Measurements from ENCODE around the gene RBP5.

RBP5 gene

GRCh38 chr12:7144414-7145120 lies 15.9 kb upstream of the RBP5 start:
- DNase-seq = peak in 1 of 2 donors; percentile 43

GRCh38 chr12:7143564-7143963 lies 14.9 kb upstream of the RBP5 start:
- DNase-seq = no peak

- DNase-seq = no peak
Measured at GRCh38 chr12:7142809-7143465, 14.2 kb upstream of the RBP5 start.

- DNase-seq = peak; percentile 2 to 79
Measured at GRCh38 chr12:7142056-7142644, 13.5 kb upstream of the RBP5 start.

GRCh38 chr12:7141351-7142005 lies 12.8 kb upstream of the RBP5 start:
- DNase-seq = no peak

- DNase-seq = no peak
Measured at GRCh38 chr12:7139200-7139599, 10.5 kb upstream of the RBP5 start.

GRCh38 chr12:7137908-7138307 lies 9.2 kb upstream of the RBP5 start:
- DNase-seq = no peak

GRCh38 chr12:7136676-7137075 lies 8.0 kb upstream of the RBP5 start:
- no peak for DNase-seq

GRCh38 chr12:7136071-7136470 lies 7.4 kb upstream of the RBP5 start:
- no peak for DNase-seq

GRCh38 chr12:7134396-7135166 lies 5.9 kb upstream of the RBP5 start:
- DNase-seq = no peak

GRCh38 chr12:7131502-7131866 lies 2.8 kb upstream of the RBP5 start:
- no peak for DNase-seq

- no peak for DNase-seq
Measured at GRCh38 chr12:7130701-7131501, 2.2 kb upstream of the RBP5 start.

- peak; percentile 32 to 66 for DNase-seq
Measured at GRCh38 chr12:7129872-7130691, 1.4 kb upstream of the RBP5 start, which contains the start of gene CLSTN3. Gene CLSTN3, plus strand, starts transcription at chr12:7130371. Its CDS starts 278 bp downstream, at chr12:7130649.

GRCh38 chr12:7129287-7129871 lies 690 bp upstream of the RBP5 start:
- DNase-seq = no peak

- DNase-seq = no peak
Measured at GRCh38 chr12:7127916-7128626, 618 bp downstream of the RBP5 start.

- DNase-seq = no peak
Measured at GRCh38 chr12:7125632-7126227, 3.0 kb downstream of the RBP5 start.

- DNase-seq = no peak
Measured at GRCh38 chr12:7123806-7124522, 4.7 kb downstream of the RBP5 start.

GRCh38 chr12:7122811-7123769 lies 5.6 kb downstream of the RBP5 start:
- no peak for DNase-seq
